GM06990 (cell line): ENCODE data around the gene NDUFS6.

ENCODE experiments used
- DNase-seq: peaks from one replicate; pipeline ENCODE4 v3.0.0-alpha.2; 2011; ENCODE audit not compliant: insufficient read length; ENCODE audit errors: extremely low read depth
- H3K27me3 ChIP-seq: replicated peaks from 2 replicates; pipeline ENCODE4 v1.6.0; 2011; ENCODE audit warnings: low read length; ENCODE audit not compliant: control insufficient read depth, insufficient read depth
- H3K36me3 ChIP-seq: 2 replicates; pipeline ENCODE4 v1.5.1; 2011; ENCODE audit warnings: low read length; ENCODE audit not compliant: control insufficient read depth, insufficient read depth
- H3K4me3 ChIP-seq: replicated peaks from 2 replicates; pipeline ENCODE4 v1.5.1; 2011; ENCODE audit warnings: low read depth, mild to moderate bottlenecking, control low read depth, low read length
- TF ChIP-seq, protein P1 (sequence below): IDR thresholded peaks from 2 replicates; pipeline ENCODE4 v1.5.1; 2011; ENCODE audit warnings: low read length, control low read depth, mild to moderate bottlenecking, inconsistent platforms; ENCODE audit not compliant: insufficient read depth, poor library complexity, severe bottlenecking

NDUFS6 gene

DNA sequence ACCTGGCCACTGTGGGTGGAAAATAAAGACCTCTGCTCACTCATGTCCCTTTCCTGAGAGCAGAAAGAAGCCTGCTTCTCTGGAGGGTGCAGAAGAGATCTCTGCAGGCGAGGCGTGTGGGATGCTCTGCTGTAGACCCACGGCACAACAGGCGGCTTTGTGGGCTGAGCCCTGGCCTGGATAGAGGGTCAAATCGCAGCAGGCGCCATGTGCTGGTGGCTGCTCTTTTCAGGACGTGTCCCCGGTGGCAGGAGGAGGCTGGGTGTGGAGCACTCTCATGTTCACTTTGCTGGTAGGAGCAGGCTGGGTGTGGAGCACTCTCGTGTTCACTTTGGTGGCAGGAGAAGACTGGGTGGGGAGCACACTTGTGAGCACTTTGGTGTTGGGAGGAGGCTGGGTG, 46.4 kb downstream of the NDUFS6 start:
- DNase-seq: no peak
- no peaks in the 10 kb centered on the region for H3K36me3 ChIP-seq
- TF ChIP-seq, protein P1, sequence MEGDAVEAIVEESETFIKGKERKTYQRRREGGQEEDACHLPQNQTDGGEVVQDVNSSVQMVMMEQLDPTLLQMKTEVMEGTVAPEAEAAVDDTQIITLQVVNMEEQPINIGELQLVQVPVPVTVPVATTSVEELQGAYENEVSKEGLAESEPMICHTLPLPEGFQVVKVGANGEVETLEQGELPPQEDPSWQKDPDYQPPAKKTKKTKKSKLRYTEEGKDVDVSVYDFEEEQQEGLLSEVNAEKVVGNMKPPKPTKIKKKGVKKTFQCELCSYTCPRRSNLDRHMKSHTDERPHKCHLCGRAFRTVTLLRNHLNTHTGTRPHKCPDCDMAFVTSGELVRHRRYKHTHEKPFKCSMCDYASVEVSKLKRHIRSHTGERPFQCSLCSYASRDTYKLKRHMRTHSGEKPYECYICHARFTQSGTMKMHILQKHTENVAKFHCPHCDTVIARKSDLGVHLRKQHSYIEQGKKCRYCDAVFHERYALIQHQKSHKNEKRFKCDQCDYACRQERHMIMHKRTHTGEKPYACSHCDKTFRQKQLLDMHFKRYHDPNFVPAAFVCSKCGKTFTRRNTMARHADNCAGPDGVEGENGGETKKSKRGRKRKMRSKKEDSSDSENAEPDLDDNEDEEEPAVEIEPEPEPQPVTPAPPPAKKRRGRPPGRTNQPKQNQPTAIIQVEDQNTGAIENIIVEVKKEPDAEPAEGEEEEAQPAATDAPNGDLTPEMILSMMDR: no peak
- no peaks in the 10 kb centered on the region; the same call in none of the 2 replicates for H3K27me3 ChIP-seq
- no peak overlapping the region for H3K4me3 ChIP-seq

DNA sequence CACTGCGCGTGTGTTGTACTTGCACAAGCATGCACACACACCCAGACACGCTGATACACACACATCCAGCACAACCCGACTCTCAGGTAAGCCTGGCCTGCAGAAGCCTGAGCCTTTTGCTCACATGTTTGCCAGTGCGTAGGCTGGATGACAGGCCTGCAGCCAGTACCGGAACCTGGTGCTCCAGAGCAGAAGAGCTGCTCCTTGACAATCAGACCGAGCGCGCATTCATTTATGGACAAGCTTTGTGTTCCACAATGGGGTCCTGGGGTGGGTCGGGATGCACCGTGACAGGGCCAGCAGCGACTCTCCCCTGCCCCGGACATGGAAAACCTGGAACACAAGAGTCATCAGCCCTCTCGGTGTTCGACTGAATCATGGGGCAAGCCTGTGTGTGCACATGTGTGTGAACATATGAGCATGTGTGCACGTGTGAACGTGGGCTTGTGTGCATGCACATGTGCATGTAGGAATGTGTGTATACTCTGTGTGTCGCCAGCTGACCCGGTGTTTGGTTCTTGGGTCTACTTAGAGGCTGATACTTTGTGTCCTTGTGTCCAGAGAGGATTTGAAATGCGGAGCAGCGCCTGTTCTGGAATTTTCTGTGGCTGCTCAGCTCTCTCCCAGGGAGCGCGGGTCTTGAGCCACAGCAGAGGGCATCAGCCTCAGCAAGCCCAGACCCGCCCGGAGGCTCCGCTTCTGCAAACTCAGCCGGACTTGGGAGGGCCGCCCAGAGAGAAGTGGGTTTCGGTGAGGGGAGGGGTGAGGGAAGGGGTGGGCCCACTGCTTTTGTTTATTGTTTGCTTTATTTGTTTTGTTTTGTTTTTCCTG, 49.3 kb downstream of the NDUFS6 start:
- H3K4me3 ChIP-seq: no peak overlapping the region
- H3K36me3 ChIP-seq: no peaks in the 10 kb centered on the region
- TF ChIP-seq, protein P1: no peak
- no peak for DNase-seq
- no peaks in the 10 kb centered on the region; the same call in 1 of the 2 replicates for H3K27me3 ChIP-seq

GRCh38 chr5:1851290-1851934, 50.2 kb downstream of the NDUFS6 start:
- H3K27me3 ChIP-seq: no peaks in the 10 kb centered on the region; the same call in 1 of the 2 replicates

DNA sequence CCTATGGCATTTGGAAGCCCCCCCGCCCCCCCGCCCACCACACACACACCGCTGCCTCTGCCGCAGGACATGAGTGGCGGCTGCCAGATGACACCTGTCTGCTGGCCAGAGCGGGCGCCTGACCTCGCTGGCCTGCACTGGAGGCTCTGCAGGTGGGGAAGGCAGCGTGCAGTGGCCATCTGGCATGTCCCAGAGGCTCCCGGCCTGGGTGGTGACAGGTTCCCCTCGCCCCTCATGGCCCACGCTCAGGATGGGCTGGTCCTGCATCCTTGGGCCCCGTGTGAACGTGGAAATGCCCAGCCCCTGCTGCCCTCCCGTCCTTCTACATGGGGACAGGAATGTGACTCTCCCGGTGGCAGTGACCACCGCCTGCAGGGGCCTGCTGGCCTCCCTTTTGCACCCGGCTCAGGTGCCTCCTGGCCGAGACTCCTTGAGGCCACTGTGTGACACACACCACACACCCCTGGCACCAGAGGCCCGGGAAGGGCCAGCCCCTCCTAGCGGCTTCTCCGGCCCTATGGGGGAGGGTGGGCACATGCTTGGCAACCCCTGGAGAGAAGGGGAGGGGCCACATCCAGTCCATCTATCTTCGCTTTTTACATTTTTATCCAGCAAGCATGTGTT, 51.2 kb downstream of the NDUFS6 start:
- Histone ChIP-seq H3K27me3 (no peaks in the 10 kb centered on the region; the same call in 1 of the 2 replicates), H3K4me3 (no peak overlapping the region), H3K36me3 (no peaks in the 10 kb centered on the region)
- no peak for DNase-seq
- TF ChIP-seq, protein P1: no peak

More at GRCh38 chr5:1851290-1851934, 50.2 kb downstream of the NDUFS6 start:
- H3K4me3 ChIP-seq: no peak overlapping the region
- no peak for DNase-seq
- TF ChIP-seq, protein P1: no peak
- H3K36me3 ChIP-seq: no peaks in the 10 kb centered on the region

DNA sequence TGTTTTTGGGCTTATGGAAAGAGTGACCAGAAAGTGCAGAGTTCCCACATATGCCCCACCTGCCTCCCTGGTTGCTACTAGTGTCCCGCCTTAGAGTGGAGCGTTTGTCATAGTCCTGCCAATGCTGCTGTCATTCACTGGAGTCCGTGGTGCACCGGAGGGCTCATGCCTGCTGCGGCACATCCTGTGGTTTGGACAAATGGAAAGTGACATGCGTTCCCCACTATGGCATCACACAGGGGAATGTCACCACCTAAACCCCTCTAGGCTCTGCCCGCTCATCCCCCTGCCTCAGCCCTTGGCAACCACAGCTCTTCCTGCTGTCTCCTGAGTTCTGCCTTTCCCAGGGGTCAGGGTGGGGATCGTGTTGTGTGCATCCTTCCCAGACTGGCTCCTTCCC, 52.3 kb downstream of the NDUFS6 start:
- TF ChIP-seq, protein P1: no peak
- H3K36me3 ChIP-seq: no peaks in the 10 kb centered on the region
- DNase-seq: no peak
- H3K27me3 ChIP-seq: no peaks in the 10 kb centered on the region; the same call in 1 of the 2 replicates
- no peak overlapping the region for H3K4me3 ChIP-seq
